Activated CD4-positive, alpha-beta T cell treated with anti-CD3 and anti-CD28 coated beads for 24 hours (primary cell): Measurements from ENCODE around the gene SETX.

Experiments
- DNase-seq, 2 donors: peaks; one replicate each; pipeline ENCODE4 v3.0.0-alpha.2; 2020; ENCODE audit warnings: low read depth in 2 of 2

The SETX gene

DNA sequence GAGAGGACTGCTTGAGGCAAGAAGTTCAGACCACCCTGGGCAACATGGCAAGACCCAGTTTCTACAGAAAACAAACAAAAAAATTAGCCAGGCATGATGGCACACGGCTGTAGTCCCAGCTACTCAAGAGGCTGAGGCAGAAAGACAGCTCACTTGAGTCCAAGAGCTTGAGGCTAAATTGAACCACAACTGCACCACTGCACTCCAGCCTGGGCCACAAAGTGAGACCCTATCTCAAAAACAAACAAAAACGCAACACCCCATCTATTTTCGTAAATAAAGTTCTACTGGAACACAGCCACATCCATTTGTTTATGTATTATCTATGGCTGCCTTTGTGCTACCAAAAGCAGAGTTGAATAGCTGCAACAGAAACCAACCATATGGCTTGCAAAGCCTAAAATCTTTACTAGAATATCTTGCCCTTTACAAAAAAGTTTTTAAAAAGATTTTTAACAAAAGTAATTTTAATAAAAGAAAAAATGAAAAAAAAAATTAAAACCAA is 67.5 kb downstream of the SETX start:
- DNase-seq, result no peak

- no peak for DNase-seq
These were observed 70.9 kb downstream of the SETX start for GRCh38 chr9:132283863-132284262.

GRCh38 chr9:132283165-132283564 is 71.6 kb downstream of the SETX start:
- no peak for DNase-seq

DNA sequence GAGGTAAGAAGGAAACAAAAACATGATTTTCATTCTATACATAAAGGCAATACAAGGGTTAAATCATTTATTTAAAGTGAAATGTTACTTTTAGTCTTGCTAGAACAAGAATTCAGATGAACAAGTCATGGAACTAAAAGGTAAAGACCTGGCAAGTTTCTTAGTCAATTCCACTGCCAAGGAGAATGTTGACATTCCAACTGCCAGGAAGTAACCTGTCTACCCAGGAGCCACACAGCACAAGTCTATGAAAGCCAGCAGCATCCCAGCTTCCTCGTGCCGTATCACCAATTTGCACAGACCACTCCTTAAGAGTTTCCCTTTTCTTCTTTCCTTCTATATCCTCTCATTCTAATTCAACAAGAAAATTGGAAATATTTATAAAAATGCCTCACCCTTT is 79.9 kb downstream of the SETX start:
- no peak for DNase-seq

- DNase-seq, result peak; percentile 7 to 8
These were observed 84.9 kb downstream of the SETX start for GRCh38 chr9:132269704-132270516.

DNA sequence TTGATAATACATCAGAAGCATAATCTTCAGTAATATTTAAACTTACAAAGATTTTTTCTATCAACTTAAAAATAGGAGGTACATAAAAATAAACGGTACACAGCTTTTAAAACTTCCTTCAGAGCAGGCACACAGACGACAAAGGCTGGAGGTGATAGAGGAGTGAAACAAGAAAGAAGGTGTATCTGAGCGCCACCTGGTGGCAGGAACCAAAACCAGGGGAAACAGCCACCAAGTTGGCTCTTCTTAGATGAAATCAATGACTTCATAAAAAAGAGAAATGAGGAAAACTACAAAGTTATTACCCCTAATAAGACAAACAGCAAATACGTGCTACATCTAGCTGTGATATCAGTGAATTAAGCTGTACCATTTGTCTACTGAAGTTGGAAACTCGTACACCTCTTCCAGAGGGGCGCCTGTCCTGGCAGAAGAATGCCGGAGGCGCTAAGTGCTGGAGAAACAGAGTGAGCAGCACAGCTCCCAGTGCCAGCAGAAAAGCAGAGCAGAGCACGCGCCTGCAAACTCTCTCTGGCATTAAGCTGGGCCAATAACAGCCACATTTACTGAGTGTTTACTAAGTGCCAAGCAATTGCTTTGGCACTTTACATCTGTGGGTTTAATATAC is 85.9 kb downstream of the SETX start:
- DNase-seq, result peak; percentile 56

DNA sequence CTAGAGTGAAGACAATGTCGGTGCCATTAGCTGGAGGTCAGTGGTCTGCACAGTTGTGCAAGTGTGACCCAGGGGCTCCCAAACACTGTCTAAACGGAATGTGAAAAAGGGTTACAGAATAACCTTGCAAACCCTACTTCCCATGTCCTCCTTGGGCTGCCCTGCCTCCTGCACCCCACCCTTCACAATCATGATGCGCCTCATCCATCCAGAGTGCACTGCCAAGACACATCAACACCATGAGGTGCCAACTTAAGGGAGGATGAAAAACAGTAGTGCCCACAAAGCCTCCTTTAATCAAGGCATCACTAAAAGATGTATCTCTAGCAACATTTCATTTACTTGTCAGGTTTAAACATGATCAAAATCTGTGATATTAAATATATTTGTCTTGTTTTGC is 87.1 kb downstream of the SETX start:
- no peak for DNase-seq

GRCh38 chr9:132266017-132266416 is 88.8 kb downstream of the SETX start:
- DNase-seq, result no peak

- DNase-seq, result no peak
These were observed 93.9 kb downstream of the SETX start for GRCh38 chr9:132260846-132261245.

DNA sequence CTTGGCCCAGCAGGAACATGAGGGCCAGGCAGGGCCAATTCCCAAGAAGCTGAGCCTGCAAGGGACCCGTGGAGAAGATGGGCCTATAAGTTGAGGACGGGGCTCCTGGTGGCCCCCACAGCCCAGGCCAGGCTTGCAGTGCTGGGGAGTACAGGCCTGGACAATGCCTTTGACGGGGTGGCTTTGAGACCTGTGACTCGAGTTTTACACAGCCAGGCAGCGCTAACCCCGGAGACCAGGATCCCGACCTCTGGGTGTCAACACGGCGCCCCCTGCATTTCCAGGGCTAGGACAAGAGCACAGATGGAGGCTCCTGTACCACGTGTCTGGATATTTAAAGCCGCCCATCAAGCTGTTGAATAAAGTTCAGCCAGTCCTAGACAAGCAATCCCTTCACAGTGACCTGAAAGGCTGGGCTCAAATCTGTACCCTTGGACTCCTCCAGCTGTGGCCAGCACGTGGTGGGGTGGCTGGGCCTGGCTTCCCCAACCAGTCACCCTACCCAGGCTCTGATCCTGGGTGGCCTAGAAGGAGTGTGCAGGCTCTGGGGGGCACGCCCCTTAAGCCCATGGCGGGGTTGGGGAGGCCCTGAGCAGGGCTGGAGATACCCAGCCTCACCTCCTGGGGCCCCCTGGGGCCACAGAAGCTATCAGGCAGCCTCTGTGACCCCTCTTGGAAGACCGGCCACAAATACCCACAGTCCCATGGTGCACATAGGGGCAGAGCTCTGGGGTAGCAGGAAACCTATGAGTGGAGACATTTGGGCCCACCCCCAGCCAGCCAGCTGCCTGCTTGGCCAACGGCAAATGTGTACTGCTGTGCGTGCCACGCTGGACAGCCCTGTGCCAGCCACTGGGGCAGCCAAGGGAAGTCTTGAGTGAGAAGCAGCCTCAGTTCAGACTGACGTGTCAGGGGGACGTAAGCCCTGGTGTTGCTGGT is 104.2 kb downstream of the SETX start:
- DNase-seq, result no peak

- DNase-seq, result no peak
These were observed 105.1 kb downstream of the SETX start for GRCh38 chr9:132249690-132250089.

- DNase-seq, result no peak
These were observed 105.7 kb downstream of the SETX start for GRCh38 chr9:132249123-132249522.

DNA sequence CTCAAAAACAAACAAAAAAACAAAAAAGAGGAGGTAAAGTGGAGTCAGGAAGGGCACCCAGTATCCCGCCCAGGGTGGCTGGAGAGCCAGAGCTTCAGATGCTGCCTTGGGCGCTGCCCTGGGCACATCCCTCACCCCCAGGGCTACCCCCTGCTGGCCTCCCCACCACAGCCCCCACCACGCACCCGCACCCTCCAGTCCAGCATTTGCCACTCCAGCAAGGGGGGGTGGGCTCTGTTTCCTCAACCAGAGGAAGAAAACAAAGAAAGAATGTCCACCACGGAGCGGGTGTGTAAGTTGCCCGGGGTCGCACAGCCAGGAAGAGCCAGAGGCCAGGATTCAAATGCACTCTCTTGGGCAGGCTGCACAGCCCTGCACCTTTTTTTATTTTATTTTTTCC is 106.8 kb downstream of the SETX start:
- no peak for DNase-seq

DNA sequence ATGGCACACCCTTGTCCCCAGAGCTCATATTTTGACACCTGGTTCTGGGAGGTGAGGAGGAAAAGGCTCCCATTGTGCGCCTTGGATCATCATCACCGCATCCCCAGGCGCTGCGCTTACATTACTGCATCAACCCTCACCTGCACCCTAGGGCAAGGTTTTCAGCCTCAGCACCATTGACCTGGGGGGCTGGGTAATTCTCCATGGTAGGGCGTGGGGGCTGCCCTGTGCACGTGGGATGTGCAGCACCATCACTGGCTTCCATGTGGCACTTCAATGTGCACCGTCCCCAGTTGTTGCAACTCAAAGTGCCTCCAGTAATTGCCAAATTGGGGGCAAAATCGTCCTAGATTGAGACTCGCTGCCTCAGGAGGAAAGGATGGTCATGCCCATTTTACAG is 109.3 kb downstream of the SETX start:
- DNase-seq, result no peak

DNA sequence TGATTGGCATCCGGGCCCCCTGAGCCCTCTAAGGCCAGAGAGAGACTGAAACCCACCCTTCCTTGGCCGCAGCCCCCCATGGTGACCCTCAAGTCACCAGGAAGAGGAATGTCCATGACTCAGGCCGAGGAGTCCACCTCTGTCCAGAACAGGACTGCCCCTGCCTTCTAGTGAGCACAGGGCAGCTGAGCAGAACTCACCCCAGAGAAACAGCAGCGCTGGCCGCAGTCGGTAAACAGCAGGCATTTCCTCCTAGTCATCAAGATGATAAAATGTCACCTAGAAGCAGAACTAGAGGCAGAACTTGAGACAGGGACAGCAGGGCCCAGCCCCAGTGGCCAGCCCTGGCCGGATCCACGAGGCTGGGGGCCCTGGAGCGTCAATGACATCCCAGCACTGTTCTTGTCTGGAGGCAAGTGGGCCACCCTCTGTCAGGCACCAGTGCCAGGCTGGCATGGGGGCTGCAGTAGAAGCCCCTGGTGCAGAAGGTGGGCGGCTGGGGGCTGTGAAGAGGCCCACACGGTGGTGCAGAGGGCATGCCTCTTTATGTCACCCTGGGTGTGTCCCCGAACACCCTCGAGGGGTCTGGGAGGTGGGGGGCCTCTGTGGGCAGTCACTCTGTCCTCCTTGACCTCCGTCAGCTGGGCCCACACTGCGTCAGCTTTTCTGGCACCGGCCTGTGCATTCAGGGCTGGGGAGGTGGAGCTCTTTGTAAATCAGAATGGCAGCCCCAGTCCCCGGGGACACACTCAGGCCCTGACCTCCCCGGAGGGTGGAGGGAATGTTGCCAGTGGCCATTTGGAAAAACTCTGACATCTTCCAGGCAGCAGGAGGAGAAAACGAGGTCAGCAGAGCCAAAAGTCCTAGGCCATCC is 110.0 kb downstream of the SETX start:
- DNase-seq, result no peak

GRCh38 chr9:132243156-132244074 is 111.4 kb downstream of the SETX start:
- DNase-seq, result no peak

DNA sequence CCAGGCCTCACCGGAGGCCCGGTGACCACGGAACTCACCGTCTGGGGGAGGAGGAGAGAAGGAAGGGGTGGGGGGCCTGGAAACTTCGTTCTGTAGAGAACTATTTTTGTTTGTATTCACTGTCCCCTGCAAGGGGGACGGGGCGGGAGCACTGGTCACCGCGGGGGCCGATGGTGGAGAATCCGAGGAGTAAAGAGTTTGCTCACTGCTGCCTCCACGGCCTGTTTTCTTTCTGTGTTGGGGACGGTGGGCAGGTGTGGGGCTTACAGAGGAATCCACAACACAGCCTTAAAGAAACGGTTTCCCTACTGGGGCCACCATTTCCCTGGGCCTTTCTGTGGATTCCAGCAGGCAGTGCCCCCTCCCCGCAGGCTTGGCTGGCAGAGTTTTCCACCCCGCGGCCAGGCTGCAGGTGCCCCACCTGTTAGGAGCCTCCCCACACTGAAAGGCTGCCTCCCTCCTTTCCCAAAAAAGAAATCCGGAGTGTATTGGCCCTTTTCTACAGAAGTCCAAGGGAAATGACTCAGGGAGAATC is 112.1 kb downstream of the SETX start:
- no peak for DNase-seq

DNA sequence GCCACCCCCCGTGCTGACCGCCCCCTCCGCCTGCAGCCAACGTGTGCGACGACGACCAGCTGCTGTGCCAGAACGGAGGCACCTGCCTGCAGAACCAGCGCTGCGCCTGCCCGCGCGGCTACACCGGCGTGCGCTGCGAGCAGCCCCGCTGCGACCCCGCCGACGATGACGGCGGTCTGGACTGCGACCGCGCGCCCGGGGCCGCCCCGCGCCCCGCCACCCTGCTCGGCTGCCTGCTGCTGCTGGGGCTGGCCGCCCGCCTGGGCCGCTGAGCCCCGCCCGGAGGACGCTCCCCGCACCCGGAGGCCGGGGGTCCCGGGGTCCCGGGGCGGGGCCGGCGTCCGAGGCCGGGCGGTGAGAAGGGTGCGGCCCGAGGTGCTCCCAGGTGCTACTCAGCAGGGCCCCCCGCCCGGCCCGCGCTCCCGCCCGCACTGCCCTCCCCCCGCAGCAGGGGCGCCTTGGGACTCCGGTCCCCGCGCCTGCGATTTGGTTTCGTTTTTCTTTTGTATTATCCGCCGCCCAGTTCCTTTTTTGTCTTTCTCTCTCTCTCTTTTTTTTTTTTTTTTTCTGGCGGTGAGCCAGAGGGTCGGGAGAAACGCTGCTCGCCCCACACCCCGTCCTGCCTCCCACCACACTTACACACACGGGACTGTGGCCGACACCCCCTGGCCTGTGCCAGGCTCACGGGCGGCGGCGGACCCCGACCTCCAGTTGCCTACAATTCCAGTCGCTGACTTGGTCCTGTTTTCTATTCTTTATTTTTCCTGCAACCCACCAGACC is 112.8 kb downstream of the SETX start:
- DNase-seq, result peak in 1 of 2 donors; percentile 27

GRCh38 chr9:132241483-132241839 is 113.3 kb downstream of the SETX start:
- DNase-seq, result no peak
